Measurements from ENCODE around the gene PLXDC1. TPM values are rescaled to one million over a fixed set of nuclear protein-coding genes. Genes with fewer than 3 reads are reported as not detected.

PLXDC1 gene
- total RNA-seq, 1 experiment from 2014 or later = not detected

DNA sequence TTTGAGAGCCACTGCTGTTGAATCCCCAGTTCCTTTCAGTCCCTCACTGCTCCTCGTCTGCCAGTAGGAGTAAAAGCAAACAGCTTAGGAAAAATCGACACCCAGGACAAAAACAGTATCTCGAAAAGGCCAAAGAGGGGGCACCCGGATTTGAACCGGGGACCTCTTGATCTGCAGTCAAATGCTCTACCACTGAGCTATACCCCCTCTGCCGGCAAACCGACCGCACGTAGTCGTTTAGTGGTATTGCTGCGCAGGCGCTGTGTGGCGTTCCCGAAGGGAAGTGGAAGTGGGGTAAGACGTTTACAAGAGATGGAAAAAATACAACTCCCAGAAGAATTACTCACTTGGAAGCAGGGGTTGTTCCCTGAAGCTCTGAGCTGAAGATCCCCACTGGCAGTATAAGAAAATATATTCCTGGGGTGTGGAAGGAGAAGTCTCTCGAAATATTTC lies 2.2 kb upstream of the PLXDC1 start:
- TF ChIP-seq, protein P1, sequence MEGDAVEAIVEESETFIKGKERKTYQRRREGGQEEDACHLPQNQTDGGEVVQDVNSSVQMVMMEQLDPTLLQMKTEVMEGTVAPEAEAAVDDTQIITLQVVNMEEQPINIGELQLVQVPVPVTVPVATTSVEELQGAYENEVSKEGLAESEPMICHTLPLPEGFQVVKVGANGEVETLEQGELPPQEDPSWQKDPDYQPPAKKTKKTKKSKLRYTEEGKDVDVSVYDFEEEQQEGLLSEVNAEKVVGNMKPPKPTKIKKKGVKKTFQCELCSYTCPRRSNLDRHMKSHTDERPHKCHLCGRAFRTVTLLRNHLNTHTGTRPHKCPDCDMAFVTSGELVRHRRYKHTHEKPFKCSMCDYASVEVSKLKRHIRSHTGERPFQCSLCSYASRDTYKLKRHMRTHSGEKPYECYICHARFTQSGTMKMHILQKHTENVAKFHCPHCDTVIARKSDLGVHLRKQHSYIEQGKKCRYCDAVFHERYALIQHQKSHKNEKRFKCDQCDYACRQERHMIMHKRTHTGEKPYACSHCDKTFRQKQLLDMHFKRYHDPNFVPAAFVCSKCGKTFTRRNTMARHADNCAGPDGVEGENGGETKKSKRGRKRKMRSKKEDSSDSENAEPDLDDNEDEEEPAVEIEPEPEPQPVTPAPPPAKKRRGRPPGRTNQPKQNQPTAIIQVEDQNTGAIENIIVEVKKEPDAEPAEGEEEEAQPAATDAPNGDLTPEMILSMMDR (IDR thresholded peaks at IDR 0.05) = no peak
- TF ChIP-seq POLR2AphosphoS5 (IDR thresholded peaks at IDR 0.05; ENCODE audit: low read depth, low read length) (no peak), SIN3A (IDR thresholded peaks at IDR 0.05; ENCODE audit: borderline replicate concordance, insufficient read depth, low read depth, low read length) (no peak; the same call in 1 of the 2 replicates), TCF7L2 (IDR thresholded peaks at IDR 0.05; ENCODE audit: low read depth, low read length) (no peak)
- TF ChIP-seq, protein P2, sequence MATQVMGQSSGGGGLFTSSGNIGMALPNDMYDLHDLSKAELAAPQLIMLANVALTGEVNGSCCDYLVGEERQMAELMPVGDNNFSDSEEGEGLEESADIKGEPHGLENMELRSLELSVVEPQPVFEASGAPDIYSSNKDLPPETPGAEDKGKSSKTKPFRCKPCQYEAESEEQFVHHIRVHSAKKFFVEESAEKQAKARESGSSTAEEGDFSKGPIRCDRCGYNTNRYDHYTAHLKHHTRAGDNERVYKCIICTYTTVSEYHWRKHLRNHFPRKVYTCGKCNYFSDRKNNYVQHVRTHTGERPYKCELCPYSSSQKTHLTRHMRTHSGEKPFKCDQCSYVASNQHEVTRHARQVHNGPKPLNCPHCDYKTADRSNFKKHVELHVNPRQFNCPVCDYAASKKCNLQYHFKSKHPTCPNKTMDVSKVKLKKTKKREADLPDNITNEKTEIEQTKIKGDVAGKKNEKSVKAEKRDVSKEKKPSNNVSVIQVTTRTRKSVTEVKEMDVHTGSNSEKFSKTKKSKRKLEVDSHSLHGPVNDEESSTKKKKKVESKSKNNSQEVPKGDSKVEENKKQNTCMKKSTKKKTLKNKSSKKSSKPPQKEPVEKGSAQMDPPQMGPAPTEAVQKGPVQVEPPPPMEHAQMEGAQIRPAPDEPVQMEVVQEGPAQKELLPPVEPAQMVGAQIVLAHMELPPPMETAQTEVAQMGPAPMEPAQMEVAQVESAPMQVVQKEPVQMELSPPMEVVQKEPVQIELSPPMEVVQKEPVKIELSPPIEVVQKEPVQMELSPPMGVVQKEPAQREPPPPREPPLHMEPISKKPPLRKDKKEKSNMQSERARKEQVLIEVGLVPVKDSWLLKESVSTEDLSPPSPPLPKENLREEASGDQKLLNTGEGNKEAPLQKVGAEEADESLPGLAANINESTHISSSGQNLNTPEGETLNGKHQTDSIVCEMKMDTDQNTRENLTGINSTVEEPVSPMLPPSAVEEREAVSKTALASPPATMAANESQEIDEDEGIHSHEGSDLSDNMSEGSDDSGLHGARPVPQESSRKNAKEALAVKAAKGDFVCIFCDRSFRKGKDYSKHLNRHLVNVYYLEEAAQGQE (IDR thresholded peaks at IDR 0.05; ENCODE audit: insufficient read depth in 1 of 2, low read depth in 2 of 2, low read length in 1 of 2) = no peak
- no peaks in the 10 kb centered on the region for H3K36me3 ChIP-seq (ENCODE audit: control insufficient read depth, insufficient read depth, low read length)
- peaks cover 5% of the 10 kb centered on the region; the same call in 1 of the 2 replicates for H3K4me1 ChIP-seq (ENCODE audit: control insufficient read depth, insufficient read depth, low read length)
- intact Hi-C loops (cut with micrococcal nuclease; ENCODE audit: unreplicated experiment) = loop anchor here (5.0 to 10.0 kb wide), 2 partner anchors 79 to 171 kb away; no protein-coding TSS in a partner anchor
- peak overlapping the region; percentile 72 for H3K27ac ChIP-seq (ENCODE audit: low read length)
- POLR2A ChIA-PET = interaction anchor here (0.6 kb wide), 3 partner anchors 35 to 277 kb away, joined by 3 to 8 read pairs (median 6); no protein-coding TSS in a partner anchor
- no peaks in the 10 kb centered on the region for H3K9me3 ChIP-seq (ENCODE audit: control insufficient read depth, insufficient read depth, low read depth, low read length)
- no TSS peak for BruUV-seq (replicated peaks)
- ATAC-seq = peak; percentile 78
- H3K27me3 ChIP-seq (ENCODE audit: control insufficient read depth, insufficient read depth, low read length) = no peaks in the 10 kb centered on the region
- peak; percentile 70 for DNase-seq (ENCODE audit: low read depth, low spot score)
- CTCF ChIA-PET = interaction anchor here (0.6 to 4.2 kb wide), 10 partner anchors 9 to 292 kb away, joined by 3 to 47 read pairs (median 4); no protein-coding TSS in a partner anchor
- in situ Hi-C loops (cut with HindIII; ENCODE audit: low pct_unique_long_range_greater_than_20kb, low sequenced_read_pairs) = no loop called here
- H3K4me3 ChIP-seq (ENCODE audit: low read depth in 2 of 2, low read length in 2 of 2) = peak overlapping the region; percentile 84 to 92

- H3K4me1 ChIP-seq (ENCODE audit: control insufficient read depth, insufficient read depth, low read length) = peaks cover 5% of the 10 kb centered on the region; the same call in 1 of the 2 replicates
- intact Hi-C loops (cut with micrococcal nuclease; ENCODE audit: unreplicated experiment) (loop anchor here (5.0 to 10.0 kb wide), 2 partner anchors 77 to 170 kb away; no protein-coding TSS in a partner anchor), in situ Hi-C loops (cut with HindIII; ENCODE audit: low pct_unique_long_range_greater_than_20kb, low sequenced_read_pairs) (no loop called here)
- CTCF ChIA-PET = interaction anchor here (0.6 to 4.2 kb wide), 6 partner anchors 13 to 483 kb away, joined by 3 to 47 read pairs (median 8); no protein-coding TSS in a partner anchor
- H3K27me3 ChIP-seq (ENCODE audit: control insufficient read depth, insufficient read depth, low read length) = no peaks in the 10 kb centered on the region
- POLR2A ChIA-PET = interaction anchor here (0.6 kb wide), 1 partner anchor 91 kb away, joined by 4 read pairs; no protein-coding TSS in a partner anchor
- H3K27ac ChIP-seq (ENCODE audit: low read length) = no peak overlapping the region
- BruUV-seq (replicated peaks) = no TSS peak
- no peak for DNase-seq (ENCODE audit: low read depth, low spot score)
- no peaks in the 10 kb centered on the region for H3K36me3 ChIP-seq (ENCODE audit: control insufficient read depth, insufficient read depth, low read length)
- no peak for ATAC-seq
- H3K4me3 ChIP-seq (ENCODE audit: low read depth in 2 of 2, low read length in 2 of 2) = peak overlapping the region; percentile 84 to 92
- TF ChIP-seq, protein P2 (IDR thresholded peaks at IDR 0.05; ENCODE audit: insufficient read depth in 1 of 2, low read depth in 2 of 2, low read length in 1 of 2) = no peak
- TF ChIP-seq POLR2AphosphoS5 (IDR thresholded peaks at IDR 0.05; ENCODE audit: low read depth, low read length) = no peak
- no peak for TF ChIP-seq SIN3A (IDR thresholded peaks at IDR 0.05; ENCODE audit: borderline replicate concordance, insufficient read depth, low read depth, low read length)
- no peaks in the 10 kb centered on the region for H3K9me3 ChIP-seq (ENCODE audit: control insufficient read depth, insufficient read depth, low read depth, low read length)
Measured at GRCh38 chr17:39151943-39152818, 744 bp upstream of the PLXDC1 start.

Measured in Panc1 (cell line).